Measurements from ENCODE around the gene TRIM31. TPM values are rescaled to one million over a fixed set of nuclear protein-coding genes. Genes with fewer than 3 reads are reported as not detected.

The TRIM31 gene
- total RNA-seq, 1 experiment from 2014 or later = not detected

- peaks cover 96% of the 10 kb centered on the region for H3K27me3 Mint-ChIP-seq (ENCODE audit: low read depth)
- H3K4me1 ChIP-seq (ENCODE audit: insufficient read depth, low read length) = peaks cover 5% of the 10 kb centered on the region; the same call in 1 of the 2 replicates
- H3K27me3 ChIP-seq (ENCODE audit: insufficient read depth, low read length) = peaks cover 30% of the 10 kb centered on the region; the same call in 1 of the 2 replicates
- H3K23me2 ChIP-seq (ENCODE audit: insufficient read length, low read depth, low read length, poor library complexity, severe bottlenecking) = peaks cover 22% of the 10 kb centered on the region
- no peak overlapping the region for H2AK5ac ChIP-seq (ENCODE audit: insufficient read length, low read length)
- no peak overlapping the region for H2BK120ac ChIP-seq (ENCODE audit: low read depth, low read length, poor library complexity, severe bottlenecking)
- H2BK5ac ChIP-seq (ENCODE audit: insufficient read length, low read length) = no peak overlapping the region
- H3K14ac ChIP-seq (ENCODE audit: insufficient read depth, low read length) = no peak overlapping the region
- peak overlapping the region; percentile 62 to 87 for H3K4me3 Mint-ChIP-seq
- H3K27ac Mint-ChIP-seq = no peak overlapping the region
- no peak overlapping the region for H4K91ac ChIP-seq (ENCODE audit: insufficient read length, low read depth, low read length)
- H3K36me3 Mint-ChIP-seq (ENCODE audit: insufficient read depth in 1 of 3, low read depth in 3 of 3) = peaks cover 0 to 2% (median 0%) of the 10 kb centered on the region in 3 experiments; a peak in 1 of 7 replicates
- no peak overlapping the region for H2BK15ac ChIP-seq (ENCODE audit: low read depth, low read length)
- TF ChIP-seq CTCF (conservative IDR thresholded peaks at IDR 0.05) = no peak
- H3K4me2 ChIP-seq (ENCODE audit: insufficient read depth, insufficient read length, low read length) = peak overlapping the region; percentile 78
- no peak overlapping the region for H3K18ac ChIP-seq (ENCODE audit: insufficient read length, low read depth, low read length)
- H3K4me1 Mint-ChIP-seq = peaks cover 37 to 39% of the 10 kb centered on the region in 2 experiments
- no peak overlapping the region for H3K4ac ChIP-seq (ENCODE audit: low read depth, low read length)
- no peak overlapping the region for H2BK12ac ChIP-seq (ENCODE audit: insufficient read length, low read depth, low read length)
- no peak overlapping the region for H4K8ac ChIP-seq (replicated peaks; ENCODE audit: insufficient read length, low read depth, low read length)
- no peaks in the 10 kb centered on the region for H3K79me1 ChIP-seq (ENCODE audit: insufficient read depth, low read depth, low read length, poor library complexity, severe bottlenecking)
- no peak overlapping the region for H4K5ac ChIP-seq (ENCODE audit: insufficient read length, low read depth, low read length)
- no peak overlapping the region for H3K9ac ChIP-seq (ENCODE audit: extremely low read depth, insufficient read length, low read length)
- no peak overlapping the region for H3K56ac ChIP-seq (ENCODE audit: insufficient read length, low read depth, low read length)
- no peak for DNase-seq
- H4K20me1 ChIP-seq (ENCODE audit: control insufficient read depth, insufficient read depth, insufficient read length) = no peaks in the 10 kb centered on the region
- peaks cover 0 to 5% of the 10 kb centered on the region in 2 experiments; a peak in 3 of 5 replicates for H3K9me3 Mint-ChIP-seq
- H3K9me3 ChIP-seq (ENCODE audit: control insufficient read depth, low read depth, low read length) = no peaks in the 10 kb centered on the region
- no peak overlapping the region for H2BK20ac ChIP-seq (ENCODE audit: low read depth, low read length, poor library complexity, severe bottlenecking)
- H3K79me2 ChIP-seq (ENCODE audit: insufficient read depth, low read length) = no peaks in the 10 kb centered on the region
- H3T11ph ChIP-seq (ENCODE audit: low read length) = no peak overlapping the region
- no CpG with 5 or more reads among the region's 3 CpGs for WGBS (ENCODE audit: extremely low coverage, insufficient read length, low lambda C conversion rate)
- no peak overlapping the region for H3K23ac ChIP-seq (ENCODE audit: insufficient read length, low read depth, low read length)
- H2AFZ ChIP-seq (ENCODE audit: low read length) = no peak overlapping the region
- no peak overlapping the region for H3K27ac ChIP-seq (ENCODE audit: insufficient read length, low read depth, low read length)
Observed at GRCh38 chr6:30103872-30104179, 9.1 kb downstream of the TRIM31 start.
